GM21515 (cell line): ENCODE results near the gene HSPB7.
"Not testable (repeated sequence)": the region's sequence is repeated elsewhere in the genome, so short reads cannot be mapped to it uniquely, and the experiment has no call there.

ENCODE experiments used
- ATAC-seq: cut with Tn5 transposase; IDR thresholded peaks from one replicate; pipeline ENCODE4 v1.9.1; 2021; ENCODE audit not compliant: unreplicated experiment

Gene HSPB7

GRCh38 chr1:16009030-16009460 is 8.8 kb downstream of the HSPB7 start:
- no peak for ATAC-seq

DNA sequence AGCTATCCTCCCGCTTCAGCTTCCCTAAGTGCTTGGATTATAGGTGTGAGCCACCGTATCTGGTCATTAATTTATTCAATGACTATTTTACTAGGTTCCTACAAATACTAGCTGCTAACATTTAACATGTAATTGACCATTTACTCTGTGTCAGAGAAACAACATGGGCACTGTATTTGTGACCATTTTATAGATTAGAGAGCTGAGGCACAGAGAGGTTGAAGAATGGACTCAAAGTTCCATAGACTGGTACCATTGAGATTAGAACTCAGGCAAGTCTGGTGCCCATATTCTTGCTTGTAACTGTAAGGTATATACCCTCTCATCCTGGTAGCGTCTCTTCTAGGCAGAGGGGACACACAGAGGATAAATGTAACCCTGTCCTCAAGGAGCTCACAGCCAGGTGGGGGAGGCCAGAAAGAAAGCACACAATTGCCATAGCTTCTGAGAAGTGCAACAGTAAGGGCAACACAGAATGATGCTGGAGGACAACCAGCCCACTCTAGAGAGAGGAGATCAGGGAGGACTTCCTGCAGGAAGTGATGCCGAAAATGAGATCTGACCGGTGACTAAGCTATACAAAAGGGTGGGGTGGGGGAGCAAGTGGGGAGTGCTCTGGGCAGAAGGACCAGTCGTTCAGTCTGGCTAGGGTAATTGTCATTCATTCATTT is 10.0 kb downstream of the HSPB7 start:
- ATAC-seq, result no peak

DNA sequence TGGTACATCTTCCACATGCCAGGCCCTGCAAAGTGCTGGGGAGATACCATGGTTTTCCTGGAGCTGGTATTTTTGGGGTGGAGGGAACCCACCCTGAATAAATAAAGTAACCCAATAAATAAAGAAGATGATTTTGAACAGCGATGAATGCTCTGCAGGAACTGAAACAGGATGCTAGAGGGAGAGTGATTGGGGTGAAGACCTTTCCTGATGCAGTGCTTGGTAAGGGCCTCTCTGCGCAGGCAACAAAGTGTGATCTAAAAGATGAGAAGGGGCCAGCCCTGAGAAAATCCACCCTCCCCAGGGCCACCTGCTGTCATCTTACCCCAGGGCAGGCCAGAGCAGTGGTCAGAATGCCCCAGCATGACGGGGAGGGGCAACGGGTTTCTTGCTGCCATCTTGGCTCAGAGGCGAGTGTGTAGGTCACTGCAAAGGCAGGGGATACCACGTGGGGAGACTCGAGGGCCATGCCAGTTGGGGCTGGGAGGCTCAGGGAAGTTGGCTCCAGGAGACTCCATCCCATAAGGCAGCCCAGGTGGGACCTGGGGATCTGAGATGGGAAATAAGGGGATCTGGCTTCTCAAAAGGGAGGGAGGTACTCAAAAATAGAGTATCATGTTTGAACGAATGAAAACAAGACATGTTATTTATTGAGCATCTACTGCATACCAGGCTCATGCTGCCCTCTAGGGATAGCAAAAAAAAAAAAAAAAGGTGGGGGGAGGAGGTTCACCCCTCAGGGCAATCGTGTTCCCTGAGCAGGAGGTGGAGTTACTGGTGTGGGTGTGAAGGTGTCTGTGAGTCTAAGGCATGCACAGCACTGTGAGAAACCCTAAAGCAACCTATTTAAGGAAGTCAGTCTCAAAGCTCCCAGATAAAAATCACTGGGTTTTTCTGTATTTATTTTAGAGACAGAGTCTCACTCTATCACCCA is 11.0 kb downstream of the HSPB7 start:
- no peak for ATAC-seq

- ATAC-seq, result no peak
These were observed 11.8 kb downstream of the HSPB7 start for GRCh38 chr1:16006010-16006409.

DNA sequence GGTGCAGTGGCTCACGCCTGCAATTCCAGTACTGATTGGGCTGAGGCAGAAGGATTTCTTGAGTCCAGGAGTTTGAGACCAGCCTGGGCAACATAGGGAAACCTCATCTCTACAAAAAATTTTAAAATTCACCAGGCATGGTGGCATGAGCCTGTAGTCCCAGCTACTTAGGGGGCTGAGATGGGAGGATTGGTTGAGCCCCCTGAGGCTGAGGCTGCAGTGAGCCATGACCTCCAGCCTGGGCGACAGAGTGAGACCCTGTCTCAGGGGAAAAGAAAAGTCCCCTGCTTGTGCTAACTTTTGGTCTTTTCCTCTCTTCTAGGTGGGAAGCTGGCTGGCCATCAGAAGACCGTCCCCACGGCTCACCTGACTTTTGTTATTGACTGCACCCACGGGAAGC is 12.2 kb downstream of the HSPB7 start:
- ATAC-seq, result no peak

DNA sequence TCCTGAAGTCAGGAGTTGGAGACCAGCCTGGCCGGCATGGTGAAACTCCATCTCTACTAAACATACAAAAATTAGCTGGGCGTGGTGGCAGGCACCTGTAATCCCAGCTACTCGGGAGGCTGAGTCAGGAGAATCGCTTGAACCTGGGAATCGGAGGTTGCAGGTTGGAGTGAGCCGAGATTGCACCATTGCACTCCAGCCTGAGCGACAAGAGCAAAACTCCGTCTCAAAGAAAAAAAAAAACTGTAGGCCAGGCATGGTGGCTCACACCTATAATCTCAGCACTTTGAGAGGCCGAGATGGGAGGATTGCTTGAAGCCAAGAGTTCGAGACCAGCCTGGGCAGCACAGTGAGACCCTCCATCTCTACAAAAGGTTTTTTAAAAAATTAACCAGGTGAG is 16.6 kb downstream of the HSPB7 start:
- ATAC-seq, result not testable (repeated sequence)

DNA sequence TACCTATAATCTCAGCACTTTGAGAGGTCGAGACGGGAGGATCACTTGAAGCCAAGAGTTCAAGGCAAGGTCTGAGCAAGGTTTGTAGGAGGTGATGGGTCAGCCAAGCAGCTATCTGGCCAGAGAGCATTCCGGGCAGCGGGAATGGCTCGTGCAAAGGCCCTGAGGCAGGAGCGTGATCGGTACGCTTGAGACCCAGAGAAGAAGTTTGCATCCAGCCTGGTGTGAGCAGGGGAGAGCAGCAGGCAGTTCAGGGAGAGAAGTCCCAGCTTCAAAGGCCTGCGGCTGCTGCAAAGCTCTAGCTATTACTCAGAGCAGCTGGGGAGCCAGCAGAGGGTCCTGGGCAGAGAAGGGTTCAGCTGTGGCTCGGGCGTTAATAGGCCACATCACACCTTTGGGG is 18.9 kb downstream of the HSPB7 start:
- no peak for ATAC-seq

DNA sequence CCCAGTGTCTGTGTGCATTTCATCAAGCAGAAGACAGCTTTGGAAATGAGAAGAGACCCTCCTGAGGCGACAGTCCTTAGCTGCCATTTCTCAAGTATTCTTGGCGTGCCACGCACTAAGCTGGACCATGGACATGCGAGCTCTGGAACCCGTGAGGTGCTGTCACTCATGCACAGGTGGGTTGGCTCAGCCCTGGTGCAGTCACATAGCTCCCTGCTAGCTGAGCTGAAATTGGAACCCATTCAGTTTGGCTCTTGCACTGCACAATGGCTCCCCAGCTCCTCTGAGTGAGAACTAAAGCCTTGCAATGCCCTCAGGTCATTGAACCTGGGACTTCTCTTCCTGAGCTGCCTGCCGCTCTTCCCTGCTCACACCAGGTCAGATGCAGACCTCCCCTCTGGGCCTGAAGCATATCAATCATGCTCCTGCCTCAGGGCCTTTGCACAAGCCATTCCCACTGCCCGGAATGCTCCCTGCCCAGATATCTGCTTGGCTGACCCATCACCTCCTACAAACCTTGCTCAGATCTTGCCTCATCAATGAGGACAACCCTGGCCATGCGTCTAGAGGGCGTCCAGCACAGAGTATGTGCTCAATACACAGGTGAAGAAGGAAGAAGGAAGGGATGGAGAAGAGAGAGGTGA is 20.1 kb downstream of the HSPB7 start:
- ATAC-seq, result no peak

GRCh38 chr1:15997076-15997585 is 20.7 kb downstream of the HSPB7 start:
- ATAC-seq, result no peak

DNA sequence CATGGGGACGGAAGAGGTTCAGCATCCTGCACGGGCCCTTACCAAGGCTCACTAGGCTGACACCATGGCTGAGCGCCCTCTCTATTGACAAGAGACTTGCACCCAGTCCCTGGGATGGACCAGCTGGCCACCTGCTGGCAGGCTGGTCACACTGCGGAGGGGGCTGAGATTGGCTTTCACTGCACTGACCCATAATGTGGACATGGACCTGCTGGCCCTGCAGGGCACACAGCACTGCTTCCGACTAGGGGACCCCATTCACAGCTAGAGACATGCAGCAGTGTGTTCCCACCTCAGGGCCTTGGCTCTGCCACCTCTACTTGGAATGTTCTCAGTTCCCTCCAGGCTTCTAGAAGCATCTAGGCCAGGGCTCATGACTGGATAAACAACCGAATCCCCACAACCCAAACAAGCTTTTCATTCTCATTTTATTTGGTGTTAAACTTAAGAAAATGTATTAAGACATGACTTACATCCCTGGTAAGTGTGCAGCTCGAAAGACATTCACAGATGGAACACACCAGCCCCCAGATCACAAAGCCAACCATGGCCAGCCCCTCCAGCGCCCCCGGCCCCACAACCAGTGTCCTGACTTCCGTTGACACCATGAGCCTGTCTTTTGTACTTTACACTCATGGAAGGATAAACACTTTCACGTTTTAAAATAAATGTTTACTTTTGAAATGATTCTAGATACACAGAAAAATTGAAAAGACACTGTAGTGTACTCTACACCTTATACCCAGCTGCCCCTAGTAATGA is 23.1 kb downstream of the HSPB7 start:
- ATAC-seq, result no peak

GRCh38 chr1:15994081-15994480 is 23.8 kb downstream of the HSPB7 start:
- ATAC-seq, result no peak

GRCh38 chr1:15993666-15994065 is 24.2 kb downstream of the HSPB7 start:
- no peak for ATAC-seq

GRCh38 chr1:15992582-15993500 is 25.0 kb downstream of the HSPB7 start:
- ATAC-seq, result no peak

DNA sequence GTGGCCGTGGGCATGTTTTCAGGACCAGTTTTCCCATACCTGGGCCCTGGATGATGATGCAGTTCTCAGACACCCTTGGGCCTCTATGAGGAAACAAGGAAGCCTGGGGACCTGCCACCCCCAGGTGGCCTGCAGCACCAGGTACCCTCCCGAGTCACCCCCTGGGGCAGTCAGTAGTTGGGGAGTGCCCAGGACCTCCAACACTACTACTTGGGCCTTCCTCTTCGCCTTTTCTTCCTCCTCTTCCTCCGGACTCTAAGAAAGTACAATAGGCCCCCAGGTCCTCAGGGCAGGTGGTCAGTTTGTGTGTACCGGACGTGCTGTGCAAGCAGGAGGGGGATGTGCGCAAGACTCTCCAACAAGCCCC is 25.7 kb downstream of the HSPB7 start:
- ATAC-seq, result no peak

- ATAC-seq, result no peak
These were observed 26.2 kb downstream of the HSPB7 start for GRCh38 chr1:15991427-15992186.

DNA sequence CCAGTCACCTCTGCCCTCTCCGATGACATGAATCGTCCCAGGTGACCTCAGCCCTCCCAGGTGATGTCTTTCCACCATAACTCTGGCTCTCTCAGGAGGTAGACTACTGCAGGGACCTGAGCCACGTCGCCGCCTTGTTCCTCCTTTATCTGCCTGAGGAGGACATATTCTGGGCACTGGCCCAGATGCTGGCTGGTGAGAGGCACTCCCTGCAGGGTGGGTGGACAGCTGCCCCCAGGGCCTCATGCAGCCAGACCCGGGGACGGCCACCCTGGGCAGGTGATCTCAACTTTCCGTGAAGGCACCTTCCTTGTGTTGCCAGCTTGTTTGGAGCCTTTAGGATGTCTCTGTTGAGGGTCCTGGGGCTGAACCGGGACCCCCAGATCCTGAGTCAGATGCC is 28.1 kb downstream of the HSPB7 start:
- ATAC-seq, result no peak

DNA sequence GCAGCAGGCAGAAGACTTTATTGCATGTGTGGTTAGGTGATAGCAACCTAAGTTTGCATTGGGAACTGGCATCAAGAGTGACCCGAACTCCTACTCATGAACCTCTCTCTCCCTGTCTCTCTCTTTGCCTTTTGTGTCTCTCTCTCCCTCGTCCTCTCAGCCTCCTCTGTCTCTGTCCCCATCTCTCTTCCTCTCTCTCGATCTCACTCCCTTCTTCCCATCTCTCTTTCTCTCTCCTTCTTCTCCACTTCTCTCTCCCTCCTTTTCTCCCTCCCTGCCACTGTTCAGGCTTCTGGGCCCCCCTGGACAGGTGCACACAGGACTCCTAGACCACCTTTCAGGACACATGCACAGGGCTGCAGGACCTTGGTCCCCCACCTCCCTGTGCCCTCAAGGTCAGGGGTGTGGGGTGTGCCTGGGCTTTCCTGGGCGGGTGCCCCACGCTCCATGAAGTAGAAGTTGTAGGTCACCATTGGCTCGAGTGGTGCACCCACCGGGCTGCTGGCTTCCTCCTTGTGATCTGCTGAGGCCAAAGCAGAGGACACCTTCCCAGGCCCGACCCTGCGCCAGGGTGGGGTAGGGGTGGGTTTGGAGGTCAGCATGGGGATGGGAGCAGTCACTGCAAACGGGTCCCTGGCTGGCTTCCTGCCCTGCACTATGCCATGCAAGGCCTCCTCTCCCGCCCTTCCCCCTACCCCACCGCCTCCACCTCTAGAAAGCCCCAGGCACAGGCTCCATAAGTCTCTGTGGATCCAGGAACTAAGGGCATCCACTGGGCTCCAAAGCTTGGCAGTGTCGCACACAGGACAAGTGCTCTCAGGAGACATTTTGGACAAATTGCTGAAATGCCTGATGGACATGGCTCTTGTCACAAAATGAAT is 28.7 kb downstream of the HSPB7 start:
- ATAC-seq, result no peak

DNA sequence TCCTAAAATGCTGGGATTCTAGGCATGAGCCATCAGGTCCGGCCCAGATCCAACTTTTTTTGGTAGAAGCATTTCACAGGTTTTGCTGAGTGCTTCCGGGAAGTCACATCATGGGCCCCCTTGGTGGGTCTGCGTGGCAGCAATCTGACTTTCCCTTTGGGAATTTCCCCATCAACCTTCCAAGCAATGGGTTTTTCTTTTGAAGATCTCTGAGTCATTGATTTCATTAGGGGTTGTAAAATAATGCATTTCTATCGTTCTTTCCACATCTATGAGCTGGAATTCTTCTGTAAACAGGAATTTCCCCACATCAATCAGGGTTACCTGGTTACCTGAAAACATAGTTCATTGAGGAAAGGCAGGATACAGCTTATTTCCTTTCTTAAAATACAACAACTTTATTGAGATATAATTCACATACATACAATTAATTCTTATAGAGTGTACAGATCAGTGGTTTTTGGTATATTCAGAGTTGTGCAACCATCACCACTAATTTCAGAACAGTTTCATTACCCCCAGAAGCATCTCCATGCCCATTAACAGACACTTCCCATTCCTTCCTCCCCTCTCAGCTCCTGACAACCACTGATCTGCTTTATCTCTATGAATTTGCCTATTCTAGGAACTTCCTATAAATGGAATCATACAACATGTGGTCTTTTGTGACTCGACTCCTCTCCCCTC is 32.1 kb downstream of the HSPB7 start:
- ATAC-seq, result no peak
